H1 (cell line): ENCODE measurements around the gene EFHD1. TPM values are rescaled to one million over a fixed set of nuclear protein-coding genes. Genes with fewer than 3 reads are reported as not detected.

Experiments used
- CTCF ChIA-PET: fragments of 300-600 bp; sonication (Branson Sonifier 250); formaldehyde crosslinking; loops from one replicate; lab custom pipeline; 2021; ENCODE audit not compliant: partially characterized antibody; lab: Charles Lee
- POLR2A ChIA-PET: fragments of 300-600 bp; sonication (Branson Sonifier 250); formaldehyde crosslinking; loops from one replicate; lab custom pipeline; 2021; ENCODE audit warnings: inconsistent platforms; ENCODE audit not compliant: partially characterized antibody; lab: Charles Lee
- DNase-seq, 2 experiments: peaks; one replicate each; pipeline versions ENCODE4 v3.0.0 to v3.0.0-alpha.2; 2010 to 2022; ENCODE audit warnings: low spot score in 2 of 2, low read depth in 1 of 2, mixed read lengths in 1 of 2
- FAIRE-seq: peaks from 2 replicates; lab custom pipeline; 2011; peaks lifted over from hg19 to GRCh38; lab: Jason Lieb, UNC
- H2AFZ ChIP-seq: 2 replicates; pipeline ENCODE4 v1.8.1; 2012; ENCODE audit warnings: low read length, inconsistent platforms
- H2AK5ac ChIP-seq: 2 replicates; pipeline ENCODE4 v1.6.1; 2013; ENCODE audit warnings: low read depth, low read length
- H2BK120ac ChIP-seq: replicated peaks from 2 replicates; pipeline ENCODE3; 2013; ENCODE audit warnings: low read depth, low read length, inconsistent platforms
- H2BK12ac ChIP-seq: 2 replicates; pipeline ENCODE4 v1.6.1; 2013; ENCODE audit warnings: low read depth, low read length
- H2BK15ac ChIP-seq: 2 replicates; pipeline ENCODE4 v1.6.1; 2013; ENCODE audit warnings: low read length
- H2BK20ac ChIP-seq: 2 replicates; pipeline ENCODE4 v1.6.1; 2013; ENCODE audit warnings: low read length
- H2BK5ac ChIP-seq: 2 replicates; pipeline ENCODE4 v1.6.1; 2013; ENCODE audit warnings: low read depth, low read length
- H3K14ac ChIP-seq: 2 replicates; pipeline ENCODE4 v1.6.1; 2013; ENCODE audit warnings: inconsistent platforms; ENCODE audit not compliant: insufficient read length
- H3K18ac ChIP-seq: 2 replicates; pipeline ENCODE4 v1.6.1; 2013; ENCODE audit warnings: low read length; ENCODE audit errors: extremely low read depth
- H3K23ac ChIP-seq: 2 replicates; pipeline ENCODE4 v1.6.1; 2013; ENCODE audit warnings: inconsistent platforms; ENCODE audit not compliant: insufficient read length
- H3K23me2 ChIP-seq: 2 replicates; pipeline ENCODE4 v1.6.1; 2013; ENCODE audit warnings: low read depth, low read length
- H3K27ac ChIP-seq: 2 replicates; pipeline ENCODE4 v1.6.1; 2011; ENCODE audit warnings: low read depth, low read length, inconsistent platforms
- H3K27me3 ChIP-seq, 4 experiments: replicated peaks in 1 of 4; 1 replicate in 1 of 4; 2 replicates in 3 of 4; pipeline versions ENCODE4 v1.6.1 to v1.8.1; 2011 to 2013; ENCODE audit warnings: low read length in 3 of 4, mild to moderate bottlenecking in 3 of 4, inconsistent platforms in 2 of 4, mixed read lengths in 2 of 4, moderate library complexity in 1 of 4; ENCODE audit not compliant: control insufficient read depth in 3 of 4, insufficient read depth in 3 of 4; ENCODE audit errors: extremely low read depth in 1 of 4
- H3K36me3 ChIP-seq, 4 experiments: 2 replicates each; pipeline versions ENCODE4 v1.6.1 to v1.8.1; 2011 to 2013; ENCODE audit warnings: mild to moderate bottlenecking in 4 of 4, low read length in 3 of 4, moderate library complexity in 2 of 4, control low read depth in 1 of 4, inconsistent platforms in 1 of 4; ENCODE audit not compliant: insufficient read depth in 4 of 4, control insufficient read depth in 2 of 4
- H3K4ac ChIP-seq: replicated peaks from 2 replicates; pipeline ENCODE3; 2013; ENCODE audit warnings: low read length, low read depth, mixed read lengths, inconsistent platforms; ENCODE audit not compliant: insufficient read length
- H3K4me1 ChIP-seq, 4 experiments: replicated peaks in 1 of 4; 1 replicate in 1 of 4; 2 replicates in 3 of 4; pipeline versions ENCODE4 v1.6.1 to v1.8.1; 2011 to 2013; ENCODE audit warnings: low read length in 3 of 4, inconsistent platforms in 2 of 4, mixed read lengths in 1 of 4; ENCODE audit not compliant: insufficient read depth in 4 of 4, control insufficient read depth in 3 of 4
- H3K4me2 ChIP-seq, 2 experiments: 2 replicates each; pipeline versions ENCODE4 v1.6.1 to v1.8.1; 2011 to 2013; ENCODE audit warnings: low read depth in 2 of 2, low read length in 2 of 2, control low read depth in 1 of 2, inconsistent platforms in 1 of 2, mild to moderate bottlenecking in 1 of 2; ENCODE audit not compliant: insufficient read depth in 1 of 2
- H3K4me3 ChIP-seq, 4 experiments: fragments of 200-600, 300-600 bp in 1 of 4; sonication (generic), shearing (Covaris generic), sonication (Bioruptor Twin) in 1 of 4; 2 replicates each; pipeline versions ENCODE4 v1.5.1 to v1.8.1; 2011 to 2016; ENCODE audit warnings: low read length in 4 of 4, low read depth in 3 of 4, control low read depth in 2 of 4, inconsistent platforms in 2 of 4, mild to moderate bottlenecking in 2 of 4, mixed read lengths in 1 of 4, moderate library complexity in 1 of 4; ENCODE audit not compliant: insufficient read depth in 2 of 4; ENCODE audit errors: extremely low read depth in 1 of 4
- H3K56ac ChIP-seq: replicated peaks from 2 replicates; pipeline ENCODE3; 2013; ENCODE audit warnings: low read depth, mild to moderate bottlenecking, mixed read lengths, low read length, inconsistent platforms; ENCODE audit not compliant: insufficient read length
- H3K79me1 ChIP-seq: 2 replicates; pipeline ENCODE4 v1.6.1; 2013; ENCODE audit warnings: low read depth, low read length, control low read depth
- H3K79me2 ChIP-seq, 2 experiments: 2 replicates each; pipeline versions ENCODE4 v1.6.1 to v1.8.1; 2012 to 2013; ENCODE audit warnings: low read length in 2 of 2, mild to moderate bottlenecking in 2 of 2, inconsistent platforms in 1 of 2; ENCODE audit not compliant: insufficient read depth in 2 of 2, control insufficient read depth in 1 of 2
- H3K9ac ChIP-seq, 4 experiments: replicated peaks in 1 of 4; 1 replicate in 1 of 4; 2 replicates in 3 of 4; pipeline versions ENCODE4 v1.6.1 to v1.8.1; 2011 to 2013; ENCODE audit warnings: low read depth in 3 of 4, low read length in 3 of 4, control low read depth in 2 of 4, mild to moderate bottlenecking in 2 of 4, moderate library complexity in 2 of 4, inconsistent platforms in 1 of 4; ENCODE audit errors: extremely low read depth in 1 of 4
- H3K9me3 ChIP-seq, 2 experiments: 2 replicates each; pipeline versions ENCODE4 v1.6.1 to v1.8.1; 2012 to 2013; ENCODE audit warnings: mild to moderate bottlenecking in 2 of 2, moderate library complexity in 2 of 2, control low read depth in 1 of 2, inconsistent platforms in 1 of 2, low read depth in 1 of 2, low read length in 1 of 2, mixed read lengths in 1 of 2; ENCODE audit not compliant: insufficient read depth in 2 of 2
- H4K20me1 ChIP-seq, 2 experiments: replicated peaks in 1 of 2; 2 replicates each; pipeline versions ENCODE3 to v1.8.1; 2011 to 2013; ENCODE audit warnings: inconsistent platforms in 2 of 2, low read length in 2 of 2, mild to moderate bottlenecking in 1 of 2; ENCODE audit not compliant: insufficient read depth in 2 of 2, control insufficient read depth in 1 of 2
- H4K5ac ChIP-seq: 2 replicates; pipeline ENCODE4 v1.6.1; 2013; ENCODE audit warnings: low read length, low read depth, mixed read lengths, inconsistent platforms; ENCODE audit not compliant: insufficient read length
- H4K8ac ChIP-seq: 2 replicates; pipeline ENCODE4 v1.8.0; 2013; ENCODE audit warnings: mild to moderate bottlenecking, moderate library complexity, low read length, inconsistent platforms; ENCODE audit not compliant: insufficient read depth; ENCODE audit errors: extremely low read depth
- H4K91ac ChIP-seq: replicated peaks from 2 replicates; pipeline ENCODE3; 2013; ENCODE audit warnings: low read length, mixed read lengths, inconsistent platforms; ENCODE audit not compliant: insufficient read length
- HDAC2 ChIP-seq, 2 experiments: fragments of 300-600 bp in 1 of 2; sonication (generic) in 1 of 2; IDR thresholded peaks; 2 replicates each; pipeline ENCODE4 v1.6.1; 2011 to 2012; ENCODE audit warnings: low read depth in 2 of 2, low read length in 2 of 2, mild to moderate bottlenecking in 2 of 2, moderate library complexity in 2 of 2, borderline replicate concordance in 1 of 2, inconsistent platforms in 1 of 2
- KDM1A ChIP-seq: fragments of 200-600, 300-600 bp; sonication (generic); IDR thresholded peaks from 2 replicates; pipeline ENCODE4 v1.7.1; 2016; ENCODE audit warnings: mild to moderate bottlenecking, low read length, borderline replicate concordance
- RNF2 ChIP-seq: fragments of 200-900, 300-1000 bp; sonication (generic); IDR thresholded peaks from 2 replicates; pipeline ENCODE4 v1.7.1; 2016; ENCODE audit warnings: borderline replicate concordance, low read depth, mild to moderate bottlenecking, antibody characterized with exemption, low read length; ENCODE audit not compliant: poor library complexity, severe bottlenecking; ENCODE audit errors: missing control alignments
- TBP ChIP-seq: IDR thresholded peaks from 2 replicates; pipeline ENCODE4 v1.6.1; 2011; ENCODE audit warnings: low read depth, low read length, improper control_type of control experiment
- WGBS, 2 experiments: shearing (Covaris generic) in 1 of 2; methylation state at CpG; one replicate each; pipeline versions ENCODE4 v1.1.6 to v1.1.7; 2013 to 2015; ENCODE audit warnings: low lambda C conversion rate in 2 of 2, mixed read lengths in 2 of 2, inconsistent platforms in 1 of 2, low coverage in 1 of 2, missing lambda C conversion rate in 1 of 2; ENCODE audit not compliant: insufficient replicate concordance in 2 of 2, insufficient coverage in 1 of 2, insufficient read length in 1 of 2; ENCODE audit errors: extremely low coverage in 1 of 2, missing lambda C conversion rate in 1 of 2; 5-methylcytosine and 5-hydroxymethylcytosine counted together
- polyA plus RNA-seq, 7 experiments: library from polyadenylated mRNA; depleted of rRNA in 3 of 7; stranded (reverse) in 5 of 7; unstranded in 2 of 7; fragments of >200 nt in 5 of 7; fragments of 200-250 nt in 2 of 7; gene quantifications; 1 replicate in 5 of 7; 2 replicates in 1 of 7; 4 replicates in 1 of 7; pipeline versions ENCODE4 v1.2.1 to v1.2.3, GENCODE V29; 2011 to 2013; ENCODE audit warnings: missing spikeins in 2 of 7, mixed read lengths in 2 of 7
- total RNA-seq: library from RNA; stranded (reverse); fragmentation: NEBNext Ultra II Directional; extraction: Animal tissue kit (Norgen Biotek cat#: 25700); gene quantifications from 2 replicates; pipeline ENCODE4 v1.2.1, GENCODE V29; 2021

EFHD1 gene
- total and polyA plus RNA-seq, 2 of the 8 experiments (the other 6 are each of a cell fraction or from before 2014, with no cell fraction given): 3.4 to 4.5 TPM

- no peak overlapping the region for H4K91ac ChIP-seq
- no peak overlapping the region for H3K4me3 ChIP-seq
- no peaks in the 10 kb centered on the region for H3K79me2 ChIP-seq
- no peak overlapping the region for H2AFZ ChIP-seq
- no peaks in the 10 kb centered on the region for H4K20me1 ChIP-seq
- no peak overlapping the region for H3K9ac ChIP-seq
- H3K4ac ChIP-seq: no peak overlapping the region
- H3K23me2 ChIP-seq: no peaks in the 10 kb centered on the region
- H3K27me3 ChIP-seq: no peaks in the 10 kb centered on the region
- TF ChIP-seq KDM1A (0 out of 2 replicates have a peak, but pooled peaks have one; percentile 24), TBP (no peak), RNF2 (no peak), HDAC2 (IDR thresholded peaks at IDR 0.05; ENCODE audit: borderline replicate concordance in 1 of 2, low read depth in 2 of 2, low read length in 2 of 2) (no peak)
- no peak overlapping the region for H2BK20ac ChIP-seq
- H2AK5ac ChIP-seq: no peak overlapping the region
- no peaks in the 10 kb centered on the region for H3K4me1 ChIP-seq
- no peak overlapping the region for H4K5ac ChIP-seq
- no peak overlapping the region for H3K18ac ChIP-seq
- no peak overlapping the region for H3K27ac ChIP-seq
- H3K56ac ChIP-seq: no peak overlapping the region
- no peaks in the 10 kb centered on the region for H3K9me3 ChIP-seq
- no peak overlapping the region for H2BK120ac ChIP-seq
- no peaks in the 10 kb centered on the region for H3K79me1 ChIP-seq
- no peaks in the 10 kb centered on the region for H3K36me3 ChIP-seq
- no peak overlapping the region; the same call in 1 of the 2 replicates for H2BK5ac ChIP-seq
- no peak overlapping the region for H3K4me2 ChIP-seq
- WGBS, 2 experiments: 91% methylated on average over 11 of the region's 11 CpGs; no CpG with 5 or more reads in 1 of the 2 experiments
- DNase-seq (no peak), FAIRE-seq (no peak)
- H2BK12ac ChIP-seq: no peak overlapping the region
- H3K23ac ChIP-seq: no peak overlapping the region
- H2BK15ac ChIP-seq: no peak overlapping the region
- no peak overlapping the region for H3K14ac ChIP-seq
- CTCF ChIA-PET: interaction anchor here (1.0 to 6.2 kb wide), 4 partner anchors 9 to 77 kb away, joined by 3 to 37 read pairs (median 5); no protein-coding TSS in a partner anchor
- POLR2A ChIA-PET: interaction anchor here (1.8 kb wide), 1 partner anchor 10 kb away, joined by 6 read pairs; no protein-coding TSS in a partner anchor
- H4K8ac ChIP-seq: no peak overlapping the region
These were observed 54.2 kb downstream of the EFHD1 start for GRCh38 chr2:232687382-232688160.
